Coronary artery (tissue), 2 donors: ENCODE measurements around the gene ZNF865.
A peak's percentile ranks its signal among the peaks of the same experiment; 100 is the strongest.
"Not testable (repeated sequence)": the region's sequence is repeated elsewhere in the genome, so short reads cannot be mapped to it uniquely, and the experiment has no call there.

Experiments
- DNase-seq: peaks from one replicate; pipeline ENCODE4 v3.0.0-alpha.2; 2017; ENCODE audit warnings: low spot score
- H3K27ac ChIP-seq, 2 donors: fragments of 200-600 bp; sonication (generic); one replicate each; pipeline ENCODE4 v1.5.1; 2016 to 2019
- H3K4me3 ChIP-seq: fragments of 200-600 bp; sonication (generic); 2 replicates; pipeline ENCODE4 v1.5.1; 2016; ENCODE audit warnings: mild to moderate bottlenecking, moderate library complexity
- CTCF ChIP-seq: fragments of 200-600 bp; sonication (generic); IDR thresholded peaks from one replicate; pipeline ENCODE4 v1.5.1; 2019; ENCODE audit warnings: antibody characterized with exemption

Gene ZNF865

GRCh38 chr19:55605637-55606470 lies at the start of gene ZNF865:
ZNF865 (plus strand) TSS chr19:55605647; CDS start chr19:55613619, 7,972 bp downstream.
- H3K4me3 ChIP-seq, result peak within 1 kb of the TSS; percentile 97
- peak; percentile 19 for TF ChIP-seq CTCF
- DNase-seq, result peak; percentile 85
- H3K27ac ChIP-seq, result peak within 1 kb of the TSS; percentile 91 to 99

- DNase-seq, result no peak
- TF ChIP-seq CTCF, result no peak
- no peak overlapping the region for H3K4me3 ChIP-seq
- H3K27ac ChIP-seq, result no peak overlapping the region
These were observed 45.8 kb upstream of the ZNF865 start for GRCh38 chr19:55559684-55560083.

- Histone ChIP-seq H3K27ac (no peak overlapping the region), H3K4me3 (no peak overlapping the region)
- TF ChIP-seq CTCF, result no peak
- DNase-seq, result no peak
These were observed 42.2 kb upstream of the ZNF865 start for GRCh38 chr19:55563261-55563690.

- Histone ChIP-seq H3K4me3 (no peak overlapping the region), H3K27ac (no peak overlapping the region)
- no peak for DNase-seq
- TF ChIP-seq CTCF, result no peak
These were observed 38.6 kb upstream of the ZNF865 start for GRCh38 chr19:55566823-55567222.

- no peak for DNase-seq
- H3K27ac ChIP-seq, result no peak overlapping the region
- no peak overlapping the region for H3K4me3 ChIP-seq
- TF ChIP-seq CTCF, result no peak
These were observed 37.6 kb upstream of the ZNF865 start for GRCh38 chr19:55567708-55568328.

- not testable (repeated sequence) for H3K4me3 ChIP-seq, DNase-seq, H3K27ac ChIP-seq
These were observed 36.0 kb upstream of the ZNF865 start for GRCh38 chr19:55569477-55569876.

- H3K27ac ChIP-seq, H3K4me3 ChIP-seq, DNase-seq: not testable (repeated sequence)
These were observed 31.5 kb upstream of the ZNF865 start for GRCh38 chr19:55573929-55574328.

- no peak overlapping the region for H3K27ac ChIP-seq
- DNase-seq, result no peak
- no peak for TF ChIP-seq CTCF
- H3K4me3 ChIP-seq, result no peak overlapping the region
These were observed 28.7 kb upstream of the ZNF865 start for GRCh38 chr19:55576746-55577145.
